K562 (cell line): ENCODE measurements around the gene S100P. TPM values are rescaled to one million over a fixed set of nuclear protein-coding genes. Genes with fewer than 3 reads are reported as not detected.

ENCODE experiments used
- HDAC3 ChIP-seq: fragments of 450-650 bp; IDR thresholded peaks from 2 replicates; pipeline ENCODE4 v1.6.1; 2018; ENCODE audit warnings: borderline replicate concordance, mild to moderate bottlenecking, moderate library complexity; ENCODE audit not compliant: partially characterized antibody
- HMBOX1 ChIP-seq: sonication (generic); IDR thresholded peaks from 2 replicates; pipeline ENCODE4 v1.6.1; 2016
- MTA1 ChIP-seq: fragments of 450-650 bp; IDR thresholded peaks from 2 replicates; pipeline ENCODE4 v1.6.1; 2017; ENCODE audit warnings: borderline replicate concordance
- MYBL2 ChIP-seq, 2 experiments: fragments of 450-650 bp in 1 of 2; sonication (generic) in 1 of 2; formaldehyde crosslinking in 1 of 2; IDR thresholded peaks; 2 replicates each; pipeline versions ENCODE4 v1.6.1 to v1.8.1; 2017 to 2022; ENCODE audit warnings: borderline replicate concordance in 1 of 2, inconsistent platforms in 1 of 2, low read depth in 1 of 2, mild to moderate bottlenecking in 1 of 2, missing genetic modification reagents in 1 of 2, moderate library complexity in 1 of 2
- NFYB ChIP-seq: IDR thresholded peaks from 2 replicates; pipeline ENCODE4 v1.6.1; 2011; ENCODE audit warnings: mild to moderate bottlenecking, moderate library complexity; ENCODE audit not compliant: insufficient read length; ENCODE audit errors: extremely low read depth
- NR4A1 ChIP-seq, 2 experiments: fragments of 250-450 bp in 1 of 2; fragments of 450-650 bp in 1 of 2; sonication (Bioruptor Pico) in 1 of 2; IDR thresholded peaks; 2 replicates each; pipeline versions ENCODE4 v1.4.0 to v1.6.1; 2016 to 2020; ENCODE audit warnings: mild to moderate bottlenecking in 2 of 2, missing compliant biosample characterization in 1 of 2, missing genetic modification characterization in 1 of 2, moderate library complexity in 1 of 2
- RBM14 ChIP-seq: fragments of 200-400 bp; formaldehyde crosslinking; IDR thresholded peaks from 2 replicates; pipeline ENCODE4 v1.6.1; 2018; ENCODE audit warnings: low read depth, mild to moderate bottlenecking, low read length, moderate library complexity, borderline replicate concordance; ENCODE audit not compliant: insufficient read depth
- SRF ChIP-seq, 2 experiments: fragments of 250-450, 450-650 bp in 1 of 2; sonication (Bioruptor Pico) in 1 of 2; sonication (generic) in 1 of 2; formaldehyde crosslinking; IDR thresholded peaks; 2 replicates each; pipeline versions ENCODE4 v1.5.0 to v1.5.1; 2020 to 2022; ENCODE audit warnings: mild to moderate bottlenecking in 1 of 2, missing genetic modification reagents in 1 of 2
- TGIF2 ChIP-seq: sonication (generic); formaldehyde crosslinking; IDR thresholded peaks from 2 replicates; pipeline ENCODE4 v1.8.1; 2022; ENCODE audit warnings: mild to moderate bottlenecking, missing genetic modification reagents, moderate library complexity
- ZBTB17 ChIP-seq: fragments of 450-650 bp; formaldehyde crosslinking; IDR thresholded peaks from 2 replicates; pipeline ENCODE4 v1.4.0; 2020; ENCODE audit warnings: mild to moderate bottlenecking
- ZNF253 ChIP-seq: fragments of 250-450 bp; sonication (Bioruptor Pico); conservative IDR thresholded peaks from 2 replicates; pipeline ENCODE4 v1.6.1; 2021; ENCODE audit warnings: mild to moderate bottlenecking
- ZNF408 ChIP-seq: fragments of 250-450 bp; sonication (Bioruptor Pico); IDR thresholded peaks from 2 replicates; pipeline ENCODE4 v1.4.0; 2020; ENCODE audit warnings: low read depth, mild to moderate bottlenecking, moderate library complexity
- ZNF717 ChIP-seq: fragments of 250-450 bp; sonication (Bioruptor Pico); IDR thresholded peaks from 2 replicates; pipeline ENCODE4 v1.5.0; 2021
- polyA plus RNA-seq, 8 experiments: library from polyadenylated mRNA; depleted of rRNA in 4 of 8; stranded (reverse) in 5 of 8; unstranded in 3 of 8; fragments of >200 nt; fragmentation: Nextera tagmentation in 2 of 8; fragmentation: Illumina TruSeq in 1 of 8; extraction: Ambion mirVana in 2 of 8; extraction: Trizol in 1 of 8; gene quantifications; 2 replicates each; pipeline versions ENCODE4 v1.2.1 to v1.2.3, GENCODE V29; 2011 to 2014; ENCODE audit warnings: inconsistent platforms in 1 of 8, missing spikeins in 1 of 8
- total RNA-seq, 7 experiments: library from RNA; depleted of rRNA in 6 of 7; stranded (reverse); fragments of >200 nt in 6 of 7; fragmentation: Illumina TruSeq in 2 of 7; extraction: Trizol in 2 of 7; gene quantifications; 2 replicates each; pipeline versions ENCODE4 v1.2.1 to v1.2.3, GENCODE V29; 2011 to 2021; ENCODE audit warnings: low replicate concordance in 1 of 7
- TF ChIP-seq, protein P1 (sequence below): fragments of 250-450 bp; sonication (Bioruptor Pico); IDR thresholded peaks from 2 replicates; pipeline ENCODE4 v1.5.0; 2020; ENCODE audit warnings: mild to moderate bottlenecking, borderline replicate concordance
- TF ChIP-seq, protein P2 (sequence below): sonication (generic); formaldehyde crosslinking; IDR thresholded peaks from 2 replicates; pipeline ENCODE4 v1.8.1; 2023; ENCODE audit warnings: mild to moderate bottlenecking, missing genetic modification reagents
- TF ChIP-seq, protein P3 (sequence below), 2 experiments: fragments of 450-650 bp in 1 of 2; sonication (generic) in 1 of 2; formaldehyde crosslinking in 1 of 2; IDR thresholded peaks in 1 of 2; conservative IDR thresholded peaks in 1 of 2; 2 replicates each; pipeline versions ENCODE4 v1.6.1 to v1.8.1; 2016 to 2023; ENCODE audit warnings: mild to moderate bottlenecking in 2 of 2, moderate library complexity in 2 of 2, inconsistent platforms in 1 of 2, missing genetic modification reagents in 1 of 2

The S100P gene
- total and polyA plus RNA-seq, 9 of the 15 experiments (the other 6 are each of a cell fraction or from before 2014, with no cell fraction given), result 4.1 to 23.8 (median 7.5) TPM

DNA sequence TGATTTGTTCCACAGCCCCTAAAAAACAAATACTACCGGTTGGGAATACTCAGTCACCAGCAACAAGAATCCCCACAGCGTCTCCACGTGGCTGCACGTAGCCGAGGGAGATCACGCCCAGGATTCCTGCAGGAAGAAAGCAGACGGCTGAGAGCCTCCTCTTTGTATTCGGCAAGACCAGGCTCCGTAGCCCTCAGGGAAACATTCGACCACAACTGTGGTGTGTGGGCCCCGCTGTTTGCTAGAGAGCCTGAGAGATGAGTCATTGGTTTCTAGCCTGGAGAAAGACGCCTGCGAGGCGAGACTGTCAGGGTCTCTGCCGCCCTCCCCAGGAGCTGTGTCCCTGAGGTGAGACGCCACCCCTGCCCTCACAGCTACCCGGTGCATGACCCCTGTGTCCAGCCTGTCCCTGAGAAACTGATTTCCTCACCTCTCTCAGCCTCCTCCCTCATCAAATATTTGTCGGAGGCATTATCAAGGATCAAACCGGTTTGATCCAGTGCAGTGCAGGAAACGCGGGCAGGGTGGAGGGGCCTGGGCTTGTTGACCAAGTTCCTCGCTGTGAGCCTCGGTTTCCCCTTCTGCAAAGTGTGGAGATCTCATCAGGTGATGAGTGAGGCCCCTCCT lies 4.7 kb upstream of the S100P start (continued):
- TF ChIP-seq, protein P1, sequence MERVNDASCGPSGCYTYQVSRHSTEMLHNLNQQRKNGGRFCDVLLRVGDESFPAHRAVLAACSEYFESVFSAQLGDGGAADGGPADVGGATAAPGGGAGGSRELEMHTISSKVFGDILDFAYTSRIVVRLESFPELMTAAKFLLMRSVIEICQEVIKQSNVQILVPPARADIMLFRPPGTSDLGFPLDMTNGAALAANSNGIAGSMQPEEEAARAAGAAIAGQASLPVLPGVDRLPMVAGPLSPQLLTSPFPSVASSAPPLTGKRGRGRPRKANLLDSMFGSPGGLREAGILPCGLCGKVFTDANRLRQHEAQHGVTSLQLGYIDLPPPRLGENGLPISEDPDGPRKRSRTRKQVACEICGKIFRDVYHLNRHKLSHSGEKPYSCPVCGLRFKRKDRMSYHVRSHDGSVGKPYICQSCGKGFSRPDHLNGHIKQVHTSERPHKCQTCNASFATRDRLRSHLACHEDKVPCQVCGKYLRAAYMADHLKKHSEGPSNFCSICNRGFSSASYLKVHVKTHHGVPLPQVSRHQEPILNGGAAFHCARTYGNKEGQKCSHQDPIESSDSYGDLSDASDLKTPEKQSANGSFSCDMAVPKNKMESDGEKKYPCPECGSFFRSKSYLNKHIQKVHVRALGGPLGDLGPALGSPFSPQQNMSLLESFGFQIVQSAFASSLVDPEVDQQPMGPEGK, result no peak
- TF ChIP-seq RBM14 (no peak), HMBOX1 (no peak), MTA1 (no peak), SRF (CRISPR knock-in tag; IDR thresholded peaks at IDR 0.05) (no peak), MYBL2 (IDR thresholded peaks at IDR 0.05; ENCODE audit: low read depth) (no peak), MYBL2 (CRISPR knock-in tag; IDR thresholded peaks at IDR 0.05; ENCODE audit: borderline replicate concordance) (no peak), ZBTB17 (CRISPR knock-in tag) (no peak), NR4A1 (CRISPR knock-in tag; IDR thresholded peaks at IDR 0.05) (no peak), NR4A1 (tag; IDR thresholded peaks at IDR 0.05) (no peak), ZNF717 (CRISPR knock-in tag) (no peak), TGIF2 (CRISPR knock-in tag) (no peak), ZNF253 (no peak), NFYB (no peak), ZNF408 (CRISPR knock-in tag) (no peak), HDAC3 (no peak)
- TF ChIP-seq, protein P2, sequence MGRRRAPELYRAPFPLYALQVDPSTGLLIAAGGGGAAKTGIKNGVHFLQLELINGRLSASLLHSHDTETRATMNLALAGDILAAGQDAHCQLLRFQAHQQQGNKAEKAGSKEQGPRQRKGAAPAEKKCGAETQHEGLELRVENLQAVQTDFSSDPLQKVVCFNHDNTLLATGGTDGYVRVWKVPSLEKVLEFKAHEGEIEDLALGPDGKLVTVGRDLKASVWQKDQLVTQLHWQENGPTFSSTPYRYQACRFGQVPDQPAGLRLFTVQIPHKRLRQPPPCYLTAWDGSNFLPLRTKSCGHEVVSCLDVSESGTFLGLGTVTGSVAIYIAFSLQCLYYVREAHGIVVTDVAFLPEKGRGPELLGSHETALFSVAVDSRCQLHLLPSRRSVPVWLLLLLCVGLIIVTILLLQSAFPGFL (CRISPR knock-in tag), result no peak
- TF ChIP-seq, protein P3, sequence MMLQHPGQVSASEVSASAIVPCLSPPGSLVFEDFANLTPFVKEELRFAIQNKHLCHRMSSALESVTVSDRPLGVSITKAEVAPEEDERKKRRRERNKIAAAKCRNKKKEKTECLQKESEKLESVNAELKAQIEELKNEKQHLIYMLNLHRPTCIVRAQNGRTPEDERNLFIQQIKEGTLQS (IDR thresholded peaks at IDR 0.05), result peak; percentile 93
- TF ChIP-seq, protein P3 (CRISPR knock-in tag; conservative IDR thresholded peaks at IDR 0.05), result no peak; the same call in 1 of the 2 replicates
